H1 (cell line): ENCODE measurements around the gene SDR39U1. TPM values are rescaled to one million over a fixed set of nuclear protein-coding genes. Genes with fewer than 3 reads are reported as not detected.

ENCODE experiments used
- CTCF ChIA-PET: fragments of 300-600 bp; sonication (Branson Sonifier 250); formaldehyde crosslinking; loops from one replicate; lab custom pipeline; 2021; ENCODE audit not compliant: partially characterized antibody; lab: Charles Lee
- POLR2A ChIA-PET: fragments of 300-600 bp; sonication (Branson Sonifier 250); formaldehyde crosslinking; loops from one replicate; lab custom pipeline; 2021; ENCODE audit warnings: inconsistent platforms; ENCODE audit not compliant: partially characterized antibody; lab: Charles Lee
- DNase-seq, 2 experiments: peaks; one replicate each; pipeline versions ENCODE4 v3.0.0 to v3.0.0-alpha.2; 2010 to 2022; ENCODE audit warnings: low spot score in 2 of 2, low read depth in 1 of 2, mixed read lengths in 1 of 2
- FAIRE-seq: peaks from 2 replicates; lab custom pipeline; 2011; peaks lifted over from hg19 to GRCh38; lab: Jason Lieb, UNC
- H2AFZ ChIP-seq: 2 replicates; pipeline ENCODE4 v1.8.1; 2012; ENCODE audit warnings: low read length, inconsistent platforms
- H2AK5ac ChIP-seq: 2 replicates; pipeline ENCODE4 v1.6.1; 2013; ENCODE audit warnings: low read depth, low read length
- H2BK120ac ChIP-seq: replicated peaks from 2 replicates; pipeline ENCODE3; 2013; ENCODE audit warnings: low read depth, low read length, inconsistent platforms
- H2BK12ac ChIP-seq: 2 replicates; pipeline ENCODE4 v1.6.1; 2013; ENCODE audit warnings: low read depth, low read length
- H2BK15ac ChIP-seq: 2 replicates; pipeline ENCODE4 v1.6.1; 2013; ENCODE audit warnings: low read length
- H2BK20ac ChIP-seq: 2 replicates; pipeline ENCODE4 v1.6.1; 2013; ENCODE audit warnings: low read length
- H2BK5ac ChIP-seq: 2 replicates; pipeline ENCODE4 v1.6.1; 2013; ENCODE audit warnings: low read depth, low read length
- H3K14ac ChIP-seq: 2 replicates; pipeline ENCODE4 v1.6.1; 2013; ENCODE audit warnings: inconsistent platforms; ENCODE audit not compliant: insufficient read length
- H3K18ac ChIP-seq: 2 replicates; pipeline ENCODE4 v1.6.1; 2013; ENCODE audit warnings: low read length; ENCODE audit errors: extremely low read depth
- H3K23ac ChIP-seq: 2 replicates; pipeline ENCODE4 v1.6.1; 2013; ENCODE audit warnings: inconsistent platforms; ENCODE audit not compliant: insufficient read length
- H3K23me2 ChIP-seq: 2 replicates; pipeline ENCODE4 v1.6.1; 2013; ENCODE audit warnings: low read depth, low read length
- H3K27ac ChIP-seq: 2 replicates; pipeline ENCODE4 v1.6.1; 2011; ENCODE audit warnings: low read depth, low read length, inconsistent platforms
- H3K27me3 ChIP-seq, 4 experiments: replicated peaks in 1 of 4; 1 replicate in 1 of 4; 2 replicates in 3 of 4; pipeline versions ENCODE4 v1.6.1 to v1.8.1; 2011 to 2013; ENCODE audit warnings: low read length in 3 of 4, mild to moderate bottlenecking in 3 of 4, inconsistent platforms in 2 of 4, mixed read lengths in 2 of 4, moderate library complexity in 1 of 4; ENCODE audit not compliant: control insufficient read depth in 3 of 4, insufficient read depth in 3 of 4; ENCODE audit errors: extremely low read depth in 1 of 4
- H3K36me3 ChIP-seq, 4 experiments: 2 replicates each; pipeline versions ENCODE4 v1.6.1 to v1.8.1; 2011 to 2013; ENCODE audit warnings: mild to moderate bottlenecking in 4 of 4, low read length in 3 of 4, moderate library complexity in 2 of 4, control low read depth in 1 of 4, inconsistent platforms in 1 of 4; ENCODE audit not compliant: insufficient read depth in 4 of 4, control insufficient read depth in 2 of 4
- H3K4ac ChIP-seq: replicated peaks from 2 replicates; pipeline ENCODE3; 2013; ENCODE audit warnings: low read length, low read depth, mixed read lengths, inconsistent platforms; ENCODE audit not compliant: insufficient read length
- H3K4me1 ChIP-seq, 4 experiments: replicated peaks in 1 of 4; 1 replicate in 1 of 4; 2 replicates in 3 of 4; pipeline versions ENCODE4 v1.6.1 to v1.8.1; 2011 to 2013; ENCODE audit warnings: low read length in 3 of 4, inconsistent platforms in 2 of 4, mixed read lengths in 1 of 4; ENCODE audit not compliant: insufficient read depth in 4 of 4, control insufficient read depth in 3 of 4
- H3K4me2 ChIP-seq, 2 experiments: 2 replicates each; pipeline versions ENCODE4 v1.6.1 to v1.8.1; 2011 to 2013; ENCODE audit warnings: low read depth in 2 of 2, low read length in 2 of 2, control low read depth in 1 of 2, inconsistent platforms in 1 of 2, mild to moderate bottlenecking in 1 of 2; ENCODE audit not compliant: insufficient read depth in 1 of 2
- H3K4me3 ChIP-seq, 4 experiments: fragments of 200-600, 300-600 bp in 1 of 4; sonication (generic), shearing (Covaris generic), sonication (Bioruptor Twin) in 1 of 4; 2 replicates each; pipeline versions ENCODE4 v1.5.1 to v1.8.1; 2011 to 2016; ENCODE audit warnings: low read length in 4 of 4, low read depth in 3 of 4, control low read depth in 2 of 4, inconsistent platforms in 2 of 4, mild to moderate bottlenecking in 2 of 4, mixed read lengths in 1 of 4, moderate library complexity in 1 of 4; ENCODE audit not compliant: insufficient read depth in 2 of 4; ENCODE audit errors: extremely low read depth in 1 of 4
- H3K56ac ChIP-seq: replicated peaks from 2 replicates; pipeline ENCODE3; 2013; ENCODE audit warnings: low read depth, mild to moderate bottlenecking, mixed read lengths, low read length, inconsistent platforms; ENCODE audit not compliant: insufficient read length
- H3K79me1 ChIP-seq: 2 replicates; pipeline ENCODE4 v1.6.1; 2013; ENCODE audit warnings: low read depth, low read length, control low read depth
- H3K79me2 ChIP-seq, 2 experiments: 2 replicates each; pipeline versions ENCODE4 v1.6.1 to v1.8.1; 2012 to 2013; ENCODE audit warnings: low read length in 2 of 2, mild to moderate bottlenecking in 2 of 2, inconsistent platforms in 1 of 2; ENCODE audit not compliant: insufficient read depth in 2 of 2, control insufficient read depth in 1 of 2
- H3K9ac ChIP-seq, 4 experiments: replicated peaks in 1 of 4; 1 replicate in 1 of 4; 2 replicates in 3 of 4; pipeline versions ENCODE4 v1.6.1 to v1.8.1; 2011 to 2013; ENCODE audit warnings: low read depth in 3 of 4, low read length in 3 of 4, control low read depth in 2 of 4, mild to moderate bottlenecking in 2 of 4, moderate library complexity in 2 of 4, inconsistent platforms in 1 of 4; ENCODE audit errors: extremely low read depth in 1 of 4
- H3K9me3 ChIP-seq, 2 experiments: 2 replicates each; pipeline versions ENCODE4 v1.6.1 to v1.8.1; 2012 to 2013; ENCODE audit warnings: mild to moderate bottlenecking in 2 of 2, moderate library complexity in 2 of 2, control low read depth in 1 of 2, inconsistent platforms in 1 of 2, low read depth in 1 of 2, low read length in 1 of 2, mixed read lengths in 1 of 2; ENCODE audit not compliant: insufficient read depth in 2 of 2
- H4K20me1 ChIP-seq, 2 experiments: replicated peaks in 1 of 2; 2 replicates each; pipeline versions ENCODE3 to v1.8.1; 2011 to 2013; ENCODE audit warnings: inconsistent platforms in 2 of 2, low read length in 2 of 2, mild to moderate bottlenecking in 1 of 2; ENCODE audit not compliant: insufficient read depth in 2 of 2, control insufficient read depth in 1 of 2
- H4K5ac ChIP-seq: 2 replicates; pipeline ENCODE4 v1.6.1; 2013; ENCODE audit warnings: low read length, low read depth, mixed read lengths, inconsistent platforms; ENCODE audit not compliant: insufficient read length
- H4K8ac ChIP-seq: 2 replicates; pipeline ENCODE4 v1.8.0; 2013; ENCODE audit warnings: mild to moderate bottlenecking, moderate library complexity, low read length, inconsistent platforms; ENCODE audit not compliant: insufficient read depth; ENCODE audit errors: extremely low read depth
- H4K91ac ChIP-seq: replicated peaks from 2 replicates; pipeline ENCODE3; 2013; ENCODE audit warnings: low read length, mixed read lengths, inconsistent platforms; ENCODE audit not compliant: insufficient read length
- CTCF ChIP-seq, 3 experiments: IDR thresholded peaks; 1 replicate in 2 of 3; 2 replicates in 1 of 3; pipeline versions ENCODE4 v1.5.1 to v1.6.1; 2011; ENCODE audit warnings: low read length in 3 of 3, mild to moderate bottlenecking in 3 of 3, inconsistent platforms in 2 of 3, low read depth in 1 of 3, moderate library complexity in 1 of 3; ENCODE audit not compliant: insufficient read depth in 1 of 3; ENCODE audit errors: control extremely low read depth in 1 of 3
- NRF1 ChIP-seq: IDR thresholded peaks from 2 replicates; pipeline ENCODE4 v1.6.1; 2011; ENCODE audit warnings: mild to moderate bottlenecking, low read depth, low read length, improper control_type of control experiment
- RFX5 ChIP-seq: IDR thresholded peaks from 2 replicates; pipeline ENCODE4 v1.6.1; 2011; ENCODE audit warnings: low read depth, low read length, improper control_type of control experiment, borderline replicate concordance
- WGBS, 2 experiments: shearing (Covaris generic) in 1 of 2; methylation state at CpG; one replicate each; pipeline versions ENCODE4 v1.1.6 to v1.1.7; 2013 to 2015; ENCODE audit warnings: low lambda C conversion rate in 2 of 2, mixed read lengths in 2 of 2, inconsistent platforms in 1 of 2, low coverage in 1 of 2, missing lambda C conversion rate in 1 of 2; ENCODE audit not compliant: insufficient replicate concordance in 2 of 2, insufficient coverage in 1 of 2, insufficient read length in 1 of 2; ENCODE audit errors: extremely low coverage in 1 of 2, missing lambda C conversion rate in 1 of 2; 5-methylcytosine and 5-hydroxymethylcytosine counted together
- polyA plus RNA-seq, 7 experiments: library from polyadenylated mRNA; depleted of rRNA in 3 of 7; stranded (reverse) in 5 of 7; unstranded in 2 of 7; fragments of >200 nt in 5 of 7; fragments of 200-250 nt in 2 of 7; gene quantifications; 1 replicate in 5 of 7; 2 replicates in 1 of 7; 4 replicates in 1 of 7; pipeline versions ENCODE4 v1.2.1 to v1.2.3, GENCODE V29; 2011 to 2013; ENCODE audit warnings: missing spikeins in 2 of 7, mixed read lengths in 2 of 7
- total RNA-seq: library from RNA; stranded (reverse); fragmentation: NEBNext Ultra II Directional; extraction: Animal tissue kit (Norgen Biotek cat#: 25700); gene quantifications from 2 replicates; pipeline ENCODE4 v1.2.1, GENCODE V29; 2021

SDR39U1 gene
- total and polyA plus RNA-seq, 2 of the 8 experiments (the other 6 are each of a cell fraction or from before 2014, with no cell fraction given) = 46.7 to 98.8 TPM

- H3K9me3 ChIP-seq = no peaks in the 10 kb centered on the region
- H2BK12ac ChIP-seq = 0 out of 2 replicates have a peak overlapping the region, but pooled peaks have one; percentile 19
- no peak overlapping the region for H2BK5ac ChIP-seq
- H2AK5ac ChIP-seq = no peak overlapping the region
- WGBS, 2 experiments = 63% methylated on average over 8 of the region's 8 CpGs; no CpG with 5 or more reads in 1 of the 2 experiments
- H3K9ac ChIP-seq = no peak overlapping the region
- no peak overlapping the region for H3K4ac ChIP-seq
- H3K4me3 ChIP-seq = no peak overlapping the region
- POLR2A ChIA-PET = interaction anchor here (0.7 to 4.7 kb wide), 3 partner anchors 14 to 23 kb away, joined by 3 to 27 read pairs (median 4); no protein-coding TSS in a partner anchor
- H2AFZ ChIP-seq = no peak overlapping the region
- no peak overlapping the region for H2BK15ac ChIP-seq
- no peak overlapping the region for H4K91ac ChIP-seq
- no peak overlapping the region for H3K27ac ChIP-seq
- TF ChIP-seq RFX5 (no peak), NRF1 (no peak), CTCF (IDR thresholded peaks at IDR 0.05; ENCODE audit: control extremely low read depth in 1 of 3, insufficient read depth in 1 of 3, low read depth in 1 of 3, low read length in 3 of 3) (peak in 1 of 3 experiments; percentile 26; a peak in 1 of 4 replicates)
- H3K14ac ChIP-seq = no peak overlapping the region
- peaks cover 0 to 3% (median 1%) of the 10 kb centered on the region in 4 experiments; a peak in 2 of 7 replicates for H3K27me3 ChIP-seq
- H2BK120ac ChIP-seq = no peak overlapping the region
- no peak overlapping the region for H3K18ac ChIP-seq
- DNase-seq (no peak), FAIRE-seq (no peak)
- H3K23me2 ChIP-seq = no peaks in the 10 kb centered on the region
- 0 out of 2 replicates have a peak overlapping the region, but pooled peaks have one; percentile 26 for H2BK20ac ChIP-seq
- no peak overlapping the region; a peak in 1 of 4 replicates for H3K4me2 ChIP-seq
- H4K20me1 ChIP-seq = no peaks in the 10 kb centered on the region
- peaks cover 0 to 5% (median 0%) of the 10 kb centered on the region in 4 experiments; a peak in 2 of 7 replicates for H3K4me1 ChIP-seq
- H3K36me3 ChIP-seq = no peaks in the 10 kb centered on the region
- no peak overlapping the region for H3K23ac ChIP-seq
- CTCF ChIA-PET = interaction anchor here (1.0 to 5.4 kb wide), 6 partner anchors 14 to 44 kb away, joined by 3 to 40 read pairs (median 4); no protein-coding TSS in a partner anchor
- no peak overlapping the region for H4K5ac ChIP-seq
- no peaks in the 10 kb centered on the region for H3K79me2 ChIP-seq
- no peak overlapping the region for H3K56ac ChIP-seq
- no peaks in the 10 kb centered on the region for H3K79me1 ChIP-seq
- H4K8ac ChIP-seq = no peak overlapping the region
Observed at GRCh38 chr14:24392325-24393091, 50.1 kb downstream of the SDR39U1 start.
